ENCODE measurements around the gene UBIAD1. TPM values are rescaled to one million over a fixed set of nuclear protein-coding genes. Genes with fewer than 3 reads are reported as not detected.

Gene UBIAD1
- total RNA-seq, 1 donor from 2014 or later, result 9.6 TPM

GRCh38 chr1:11238311-11238710 lies 34.7 kb upstream of the UBIAD1 start:
- no peak overlapping the region for H3K4me3 ChIP-seq
- no peak overlapping the region for H3K27ac ChIP-seq (replicated peaks)
- H3K36me3 ChIP-seq, result peaks cover 98% of the 10 kb centered on the region
- H3K9me3 ChIP-seq (replicated peaks), result no peaks in the 10 kb centered on the region
- peaks cover 19% of the 10 kb centered on the region for H3K4me1 ChIP-seq
- H3K27me3 ChIP-seq (ENCODE audit: low read depth), result no peaks in the 10 kb centered on the region
- intact Hi-C loops (cut with micrococcal nuclease), result no loop called here
- TF ChIP-seq CTCF (IDR thresholded peaks at IDR 0.05; ENCODE audit: borderline replicate concordance), result no peak
- no peak for DNase-seq

- H3K4me3 ChIP-seq, result no peak overlapping the region
- no peaks in the 10 kb centered on the region for H3K27me3 ChIP-seq (ENCODE audit: low read depth)
- no peaks in the 10 kb centered on the region for H3K4me1 ChIP-seq
- H3K36me3 ChIP-seq, result peaks cover 84% of the 10 kb centered on the region
- H3K9me3 ChIP-seq (replicated peaks), result no peaks in the 10 kb centered on the region
- intact Hi-C loops (cut with micrococcal nuclease), result no loop called here
- no peak for DNase-seq
- TF ChIP-seq CTCF (IDR thresholded peaks at IDR 0.05; ENCODE audit: borderline replicate concordance), result no peak
- H3K27ac ChIP-seq (replicated peaks), result no peak overlapping the region
Measured at GRCh38 chr1:11245248-11245647, 27.8 kb upstream of the UBIAD1 start.

GRCh38 chr1:11245904-11246719 lies 26.9 kb upstream of the UBIAD1 start:
- Histone ChIP-seq H3K9me3 (replicated peaks) (no peaks in the 10 kb centered on the region), H3K27me3 (ENCODE audit: low read depth) (no peaks in the 10 kb centered on the region), H3K4me3 (no peak overlapping the region), H3K36me3 (peaks cover 84% of the 10 kb centered on the region), H3K4me1 (no peaks in the 10 kb centered on the region), H3K27ac (replicated peaks) (no peak overlapping the region)
- no peak for TF ChIP-seq CTCF (IDR thresholded peaks at IDR 0.05; ENCODE audit: borderline replicate concordance)
- intact Hi-C loops (cut with micrococcal nuclease), result no loop called here
- no peak for DNase-seq

GRCh38 chr1:11248169-11248568 lies 24.8 kb upstream of the UBIAD1 start:
- Histone ChIP-seq H3K9me3 (replicated peaks) (no peaks in the 10 kb centered on the region), H3K27me3 (ENCODE audit: low read depth) (no peaks in the 10 kb centered on the region), H3K4me3 (no peak overlapping the region), H3K36me3 (peaks cover 87% of the 10 kb centered on the region), H3K27ac (replicated peaks) (no peak overlapping the region), H3K4me1 (no peaks in the 10 kb centered on the region)
- DNase-seq, result no peak
- intact Hi-C loops (cut with micrococcal nuclease), result no loop called here
- TF ChIP-seq CTCF (IDR thresholded peaks at IDR 0.05; ENCODE audit: borderline replicate concordance), result no peak

- no peaks in the 10 kb centered on the region for H3K9me3 ChIP-seq (replicated peaks)
Measured at GRCh38 chr1:11252538-11252937, 20.5 kb upstream of the UBIAD1 start.

More at GRCh38 chr1:11252538-11252937, 20.5 kb upstream of the UBIAD1 start:
- Histone ChIP-seq H3K4me3 (no peak overlapping the region), H3K36me3 (peaks cover 88% of the 10 kb centered on the region), H3K27me3 (ENCODE audit: low read depth) (no peaks in the 10 kb centered on the region), H3K27ac (replicated peaks) (no peak overlapping the region), H3K4me1 (no peaks in the 10 kb centered on the region)
- DNase-seq, result no peak
- TF ChIP-seq CTCF (IDR thresholded peaks at IDR 0.05; ENCODE audit: borderline replicate concordance), result no peak
- intact Hi-C loops (cut with micrococcal nuclease), result no loop called here

Data from left ventricle myocardium inferior (tissue), 1 donor.